Activated CD4-positive, CD25-positive, alpha-beta regulatory T cell treated with anti-CD3 and anti-CD28 coated beads, Interleukin-2, amount 50 U/mL, for 72 hours (primary cell): Measurements from ENCODE around the gene BRPF1.
A peak's percentile ranks its signal among the peaks of the same experiment; 100 is the strongest.

Experiments used
- DNase-seq: peaks from one replicate; pipeline ENCODE4 v3.0.0; 2021

BRPF1 gene

GRCh38 chr3:9791790-9792404, 60.4 kb downstream of the BRPF1 start:
- no peak for DNase-seq

GRCh38 chr3:9792405-9793160, 61.0 kb downstream of the BRPF1 start, which contains the start of the genes ARPC4 and TADA3:
Gene ARPC4, plus strand, starts transcription at chr3:9793082. Its CDS starts 40 bp downstream, at chr3:9793122.
Gene TADA3, minus strand, starts transcription at chr3:9792473. Its CDS starts 1,007 bp downstream, at chr3:9791466.
- DNase-seq, result peak; percentile 92

DNA sequence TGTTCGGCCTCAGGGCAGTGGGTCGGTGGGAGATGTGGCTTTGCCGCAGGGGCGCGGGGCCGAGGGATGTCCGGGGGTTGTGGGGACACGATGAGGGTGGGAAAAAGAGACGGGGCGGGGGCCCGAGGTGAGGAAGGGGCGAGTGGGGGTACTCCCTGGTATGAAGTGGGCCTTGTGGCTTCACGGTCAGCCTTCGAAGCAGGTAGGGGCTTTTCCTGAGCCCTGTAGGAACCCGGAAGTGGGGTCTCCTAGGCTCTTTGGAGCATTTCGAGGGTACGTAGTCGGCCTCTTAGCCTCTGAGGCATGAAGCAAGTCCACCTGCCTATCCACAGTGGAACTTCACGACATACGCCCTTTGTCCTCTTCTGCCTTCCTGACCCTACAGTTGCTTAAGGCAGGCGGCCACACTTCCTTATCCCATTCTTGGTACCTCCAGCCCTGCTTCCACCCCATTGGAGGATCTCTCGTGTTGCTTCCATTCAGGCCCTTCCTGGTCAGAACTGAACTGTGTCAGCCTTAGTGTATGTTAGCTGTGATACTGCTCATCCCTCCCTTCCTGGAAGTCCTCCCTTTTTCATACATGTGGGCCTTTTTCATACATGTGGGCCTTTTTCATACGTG, 61.7 kb downstream of the BRPF1 start:
- DNase-seq, result no peak

DNA sequence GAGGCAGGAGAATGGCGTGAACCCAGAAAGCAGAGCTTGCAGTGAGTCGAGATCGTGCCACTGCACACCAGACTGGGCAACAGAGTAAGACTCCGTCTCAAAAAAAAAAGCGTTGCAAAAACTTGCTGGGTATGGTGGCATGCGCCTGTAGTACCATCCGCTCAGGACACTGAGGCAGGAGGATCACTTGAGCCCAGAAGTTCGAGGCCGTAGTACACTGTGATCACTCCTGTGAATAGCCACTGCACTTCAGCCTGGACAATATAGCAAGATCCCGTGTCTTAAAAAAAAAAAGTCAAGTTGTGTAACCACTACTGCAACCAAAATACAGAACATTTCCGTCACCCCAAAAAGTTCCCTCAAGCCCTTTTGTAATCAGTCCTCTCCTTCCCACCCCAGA, 62.9 kb downstream of the BRPF1 start:
- no peak for DNase-seq

DNA sequence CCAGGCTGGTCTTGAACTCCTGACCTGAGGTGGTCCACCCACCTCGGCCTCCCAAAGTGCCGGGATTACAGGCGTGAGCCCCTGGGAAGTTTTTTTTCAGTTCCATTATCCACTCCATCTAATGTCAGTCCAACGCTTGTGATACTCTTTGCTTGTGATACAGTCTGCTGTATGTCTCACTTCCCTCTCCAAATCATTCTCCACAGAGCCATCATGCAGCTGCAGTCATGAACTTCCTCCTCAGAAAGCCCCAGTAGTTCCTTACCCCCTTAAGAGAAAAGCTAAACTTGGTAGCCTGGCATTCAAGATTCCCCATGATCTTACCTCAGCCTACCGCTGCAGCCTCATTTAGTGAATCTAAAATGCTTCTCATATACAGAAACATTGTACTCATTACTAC, 63.7 kb downstream of the BRPF1 start:
- no peak for DNase-seq

DNA sequence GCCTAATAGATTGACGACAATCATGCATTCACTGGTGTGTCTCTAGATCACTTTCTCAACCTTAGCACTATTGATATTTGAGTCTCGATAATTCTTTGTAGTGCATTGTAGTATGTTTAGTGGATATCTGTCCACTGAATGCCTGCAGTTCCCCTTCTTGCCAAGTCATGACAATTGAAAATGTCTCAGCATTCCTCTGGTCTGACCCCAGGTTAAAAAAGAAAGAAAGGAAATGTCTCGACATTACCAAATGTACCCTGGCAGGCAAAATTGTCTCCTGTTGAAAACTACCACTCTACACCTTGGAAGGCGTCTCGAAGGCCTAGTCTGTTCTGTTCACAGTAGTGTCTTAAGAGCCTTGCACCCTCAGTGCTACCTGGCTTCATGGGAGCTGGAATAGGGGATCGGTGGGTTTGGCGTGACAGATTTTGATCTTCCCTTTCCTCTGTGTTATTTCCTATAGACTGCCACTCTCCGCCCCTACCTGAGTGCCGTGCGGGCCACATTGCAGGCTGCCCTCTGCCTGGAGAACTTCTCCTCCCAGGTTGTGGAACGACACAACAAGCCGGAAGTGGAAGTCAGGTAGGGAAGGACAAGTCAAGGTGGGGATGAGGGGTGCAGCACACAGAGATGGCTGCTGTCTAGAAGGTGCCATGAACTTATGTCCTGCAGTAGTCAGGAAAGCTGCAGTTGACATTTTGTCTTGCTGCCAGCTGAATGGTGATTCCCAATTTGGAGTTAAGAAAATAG, 65.8 kb downstream of the BRPF1 start:
- no peak for DNase-seq
